Femur (tissue), 1 donor: ENCODE measurements around the gene HOXA3.

Source experiments
- DNase-seq: peaks from one replicate; pipeline ENCODE4 v3.0.0-alpha.2; 2017

The HOXA3 gene

GRCh38 chr7:27079234-27079975 lies 73.0 kb downstream of the HOXA3 start:
- DNase-seq = no peak

- no peak for DNase-seq
Observed at GRCh38 chr7:27078616-27079233, 73.7 kb downstream of the HOXA3 start.

GRCh38 chr7:27073076-27073475 lies 79.3 kb downstream of the HOXA3 start:
- no peak for DNase-seq

- DNase-seq = no peak
Observed at GRCh38 chr7:27071622-27072390, 80.6 kb downstream of the HOXA3 start.

- no peak for DNase-seq
Observed at GRCh38 chr7:27068259-27068658, 84.1 kb downstream of the HOXA3 start.

GRCh38 chr7:27066148-27066547 lies 86.2 kb downstream of the HOXA3 start:
- DNase-seq = no peak

GRCh38 chr7:27065709-27066108 lies 86.7 kb downstream of the HOXA3 start:
- DNase-seq = no peak

GRCh38 chr7:27064661-27065060 lies 87.7 kb downstream of the HOXA3 start:
- no peak for DNase-seq

- peak; percentile 40 for DNase-seq
Observed at GRCh38 chr7:27064159-27064558, 88.2 kb downstream of the HOXA3 start.

- no peak for DNase-seq
Observed at GRCh38 chr7:27062946-27063345, 89.4 kb downstream of the HOXA3 start.
